SHP77 (cell line): ENCODE data around the gene ATXN3.

Source experiments
- DNase-seq, 2 experiments: peaks; one replicate each; lab custom pipeline; 2025; lab: John Stamatoyannopoulos, UW

Gene ATXN3

GRCh38 chr14:92009604-92010003 is 96.8 kb downstream of the ATXN3 start:
- no peak for DNase-seq
